Peyer's patch (tissue), 4 donors: ENCODE measurements around the gene POGK.

ENCODE experiments used
- POLR2A ChIP-seq, 2 donors: fragments of 450-650 bp; IDR thresholded peaks; one replicate each; pipeline ENCODE4 v1.5.1; 2017; ENCODE audit warnings: antibody characterized with exemption in 2 of 2, mild to moderate bottlenecking in 2 of 2, moderate library complexity in 2 of 2
- TF ChIP-seq, protein P1 (sequence below), 6 experiments: fragments of 450-650 bp in 4 of 6; fragments of 200-600 bp in 2 of 6; sonication (generic) in 1 of 6; IDR thresholded peaks; one replicate each; pipeline ENCODE4 v1.5.1; 2017 to 2019; ENCODE audit warnings: antibody characterized with exemption in 6 of 6, mild to moderate bottlenecking in 3 of 6, moderate library complexity in 1 of 6

DNA sequence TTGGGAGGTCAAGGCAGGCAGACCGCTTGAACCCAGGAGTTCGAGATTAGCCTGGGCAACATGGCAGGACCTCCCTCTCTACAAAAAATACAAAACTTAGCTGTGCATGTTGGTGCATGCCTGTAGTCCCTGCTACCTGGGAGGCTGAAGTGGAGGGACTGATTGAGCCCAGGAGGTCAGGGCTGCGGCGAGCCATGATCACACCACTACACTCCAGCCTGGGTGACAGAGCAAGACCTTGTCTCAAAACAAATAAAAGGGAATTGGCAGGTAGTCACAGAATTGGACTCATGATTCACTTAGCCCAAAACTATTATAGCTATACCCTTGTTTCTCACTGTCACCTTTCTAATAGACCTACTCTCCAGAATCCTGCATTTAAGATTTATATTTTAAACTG lies 31.3 kb downstream of the POGK start:
- TF ChIP-seq, protein P1, sequence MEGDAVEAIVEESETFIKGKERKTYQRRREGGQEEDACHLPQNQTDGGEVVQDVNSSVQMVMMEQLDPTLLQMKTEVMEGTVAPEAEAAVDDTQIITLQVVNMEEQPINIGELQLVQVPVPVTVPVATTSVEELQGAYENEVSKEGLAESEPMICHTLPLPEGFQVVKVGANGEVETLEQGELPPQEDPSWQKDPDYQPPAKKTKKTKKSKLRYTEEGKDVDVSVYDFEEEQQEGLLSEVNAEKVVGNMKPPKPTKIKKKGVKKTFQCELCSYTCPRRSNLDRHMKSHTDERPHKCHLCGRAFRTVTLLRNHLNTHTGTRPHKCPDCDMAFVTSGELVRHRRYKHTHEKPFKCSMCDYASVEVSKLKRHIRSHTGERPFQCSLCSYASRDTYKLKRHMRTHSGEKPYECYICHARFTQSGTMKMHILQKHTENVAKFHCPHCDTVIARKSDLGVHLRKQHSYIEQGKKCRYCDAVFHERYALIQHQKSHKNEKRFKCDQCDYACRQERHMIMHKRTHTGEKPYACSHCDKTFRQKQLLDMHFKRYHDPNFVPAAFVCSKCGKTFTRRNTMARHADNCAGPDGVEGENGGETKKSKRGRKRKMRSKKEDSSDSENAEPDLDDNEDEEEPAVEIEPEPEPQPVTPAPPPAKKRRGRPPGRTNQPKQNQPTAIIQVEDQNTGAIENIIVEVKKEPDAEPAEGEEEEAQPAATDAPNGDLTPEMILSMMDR (IDR thresholded peaks at IDR 0.05), result no peak
- no peak for TF ChIP-seq POLR2A (IDR thresholded peaks at IDR 0.05)
